Uterus (tissue), 2 donors: ENCODE data around the gene CYP1A1.
A peak's percentile ranks its signal among the peaks of the same experiment; 100 is the strongest.

Experiments
- POLR2A ChIP-seq, 2 donors: fragments of 450-650 bp; IDR thresholded peaks; one replicate each; pipeline ENCODE4 v1.6.1; 2016; ENCODE audit warnings: antibody characterized with exemption in 2 of 2, mild to moderate bottlenecking in 1 of 2, moderate library complexity in 1 of 2
- TF ChIP-seq, protein P1 (sequence below), 4 experiments: fragments of 200-600 bp in 2 of 4; fragments of 450-650 bp in 2 of 4; sonication (generic) in 2 of 4; IDR thresholded peaks; one replicate each; pipeline ENCODE4 v1.5.1; 2016 to 2019; ENCODE audit warnings: antibody characterized with exemption in 4 of 4, mild to moderate bottlenecking in 2 of 4, moderate library complexity in 1 of 4

GRCh38 chr15:74695597-74696397 is 29.5 kb downstream of the CYP1A1 start, which contains the start of gene EDC3:
- TF ChIP-seq, protein P1, sequence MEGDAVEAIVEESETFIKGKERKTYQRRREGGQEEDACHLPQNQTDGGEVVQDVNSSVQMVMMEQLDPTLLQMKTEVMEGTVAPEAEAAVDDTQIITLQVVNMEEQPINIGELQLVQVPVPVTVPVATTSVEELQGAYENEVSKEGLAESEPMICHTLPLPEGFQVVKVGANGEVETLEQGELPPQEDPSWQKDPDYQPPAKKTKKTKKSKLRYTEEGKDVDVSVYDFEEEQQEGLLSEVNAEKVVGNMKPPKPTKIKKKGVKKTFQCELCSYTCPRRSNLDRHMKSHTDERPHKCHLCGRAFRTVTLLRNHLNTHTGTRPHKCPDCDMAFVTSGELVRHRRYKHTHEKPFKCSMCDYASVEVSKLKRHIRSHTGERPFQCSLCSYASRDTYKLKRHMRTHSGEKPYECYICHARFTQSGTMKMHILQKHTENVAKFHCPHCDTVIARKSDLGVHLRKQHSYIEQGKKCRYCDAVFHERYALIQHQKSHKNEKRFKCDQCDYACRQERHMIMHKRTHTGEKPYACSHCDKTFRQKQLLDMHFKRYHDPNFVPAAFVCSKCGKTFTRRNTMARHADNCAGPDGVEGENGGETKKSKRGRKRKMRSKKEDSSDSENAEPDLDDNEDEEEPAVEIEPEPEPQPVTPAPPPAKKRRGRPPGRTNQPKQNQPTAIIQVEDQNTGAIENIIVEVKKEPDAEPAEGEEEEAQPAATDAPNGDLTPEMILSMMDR (IDR thresholded peaks at IDR 0.05) = peak in 1 of 4 experiments; percentile 11
- peak in 1 of 2 donors; percentile 24 for TF ChIP-seq POLR2A (IDR thresholded peaks at IDR 0.05)
